Endodermal cell (in vitro differentiated cells): ENCODE data around the gene JAKMIP2. TPM values are rescaled to one million over a fixed set of nuclear protein-coding genes. Genes with fewer than 3 reads are reported as not detected.
"Not testable (repeated sequence)": the region's sequence is repeated elsewhere in the genome, so short reads cannot be mapped to it uniquely, and the experiment has no call there.

Source experiments
- DNase-seq: peaks from one replicate; pipeline ENCODE4 v3.0.0-alpha.2; 2017
- H3K27ac ChIP-seq: 2 replicates; pipeline ENCODE4 v1.5.1; 2013; ENCODE audit warnings: mild to moderate bottlenecking, low read depth, low read length, moderate library complexity
- H3K27me3 ChIP-seq: 2 replicates; pipeline ENCODE4 v1.6.1; 2013; ENCODE audit warnings: mild to moderate bottlenecking, low read length, moderate library complexity; ENCODE audit not compliant: insufficient read depth, control insufficient read depth, poor library complexity, severe bottlenecking
- H3K36me3 ChIP-seq: 2 replicates; pipeline ENCODE4 v1.7.0; 2013; ENCODE audit warnings: mild to moderate bottlenecking, low read length, moderate library complexity; ENCODE audit not compliant: control insufficient read depth, insufficient read depth
- H3K4me1 ChIP-seq: one replicate; pipeline ENCODE4 v1.7.0; 2013; ENCODE audit warnings: low read length; ENCODE audit not compliant: control insufficient read depth, insufficient read depth
- H3K4me3 ChIP-seq: 2 replicates; pipeline ENCODE4 v1.5.1; 2013; ENCODE audit warnings: mild to moderate bottlenecking, low read length, moderate library complexity
- H3K9ac ChIP-seq: 2 replicates; pipeline ENCODE4 v1.6.1; 2013; ENCODE audit warnings: mild to moderate bottlenecking, low read length, moderate library complexity; ENCODE audit not compliant: poor library complexity, severe bottlenecking; ENCODE audit errors: extremely low read depth
- H3K9me3 ChIP-seq: 2 replicates; pipeline ENCODE4 v1.6.1; 2013; ENCODE audit warnings: mild to moderate bottlenecking, low read length, moderate library complexity; ENCODE audit not compliant: control insufficient read depth
- H3K27ac Mint-ChIP-seq: 2 replicates; pipeline ENCODE4 v1.8.0; 2020; ENCODE audit warnings: mixed read lengths
- H3K27me3 Mint-ChIP-seq: 2 replicates; pipeline ENCODE4 v1.8.0; 2021; ENCODE audit warnings: mild to moderate bottlenecking, mixed read lengths; ENCODE audit not compliant: insufficient read depth
- H3K36me3 Mint-ChIP-seq: 2 replicates; pipeline ENCODE4 v1.8.0; 2020; ENCODE audit warnings: low read depth, mixed read lengths
- H3K4me1 Mint-ChIP-seq: 2 replicates; pipeline ENCODE4 v1.8.0; 2020; ENCODE audit warnings: mixed read lengths
- H3K4me3 Mint-ChIP-seq: 2 replicates; pipeline ENCODE4 v1.8.0; 2020; ENCODE audit warnings: mild to moderate bottlenecking, moderate library complexity, mixed read lengths
- H3K9me3 Mint-ChIP-seq: 2 replicates; pipeline ENCODE4 v1.8.0; 2020; ENCODE audit warnings: mild to moderate bottlenecking, mixed read lengths
- CTCF ChIP-seq: fragments of 200-600 bp; sonication (generic); conservative IDR thresholded peaks from 2 replicates; pipeline ENCODE4 v1.5.0; 2021; ENCODE audit warnings: antibody characterized with exemption, mild to moderate bottlenecking
- WGBS, 2 experiments: methylation state at CpG; one replicate each; pipeline versions ENCODE4 v1.1.5 to v1.1.7; 2013; ENCODE audit warnings: missing lambda C conversion rate in 2 of 2, mixed read lengths in 1 of 2; ENCODE audit not compliant: insufficient coverage in 1 of 2, insufficient read length in 1 of 2; 5-methylcytosine and 5-hydroxymethylcytosine counted together
- total RNA-seq, 2 donors: library from RNA; stranded (reverse); fragmentation: NEBNext Ultra II Directional in 1 of 2; extraction: Animal tissue kit (Norgen Biotek cat#: 25700) in 1 of 2; gene quantifications; 2 replicates in 1 of 2; 3 replicates in 1 of 2; pipeline ENCODE4 v1.2.1, GENCODE V29; 2021

The JAKMIP2 gene
- total RNA-seq, 2 donors from 2014 or later: 6.9 to 16.7 TPM

- no peaks in the 10 kb centered on the region for H3K9me3 Mint-ChIP-seq
- Histone ChIP-seq H3K9me3 (no peaks in the 10 kb centered on the region), H3K36me3 (no peaks in the 10 kb centered on the region), H3K4me3 (no peak overlapping the region), H3K27ac (no peak overlapping the region), H3K27me3 (no peaks in the 10 kb centered on the region), H3K4me1 (no peaks in the 10 kb centered on the region), H3K9ac (no peak overlapping the region)
- no peaks in the 10 kb centered on the region for H3K27me3 Mint-ChIP-seq
- DNase-seq: no peak
- peaks cover 4% of the 10 kb centered on the region for H3K36me3 Mint-ChIP-seq
- H3K4me3 Mint-ChIP-seq: no peak overlapping the region
- 99 to 100% methylated on average over 3 to 5 of the region's 5 CpGs for WGBS, 2 experiments
- H3K4me1 Mint-ChIP-seq: peaks cover 2% of the 10 kb centered on the region
- no peak for TF ChIP-seq CTCF
- no peak overlapping the region for H3K27ac Mint-ChIP-seq
Observed at GRCh38 chr5:147639321-147639720, 143.2 kb downstream of the JAKMIP2 start.

- peaks cover 3% of the 10 kb centered on the region for H3K4me1 ChIP-seq
- no peak overlapping the region for H3K27ac ChIP-seq
- no peaks in the 10 kb centered on the region for H3K36me3 ChIP-seq
- no peaks in the 10 kb centered on the region for H3K27me3 ChIP-seq
- no peak overlapping the region for H3K27ac Mint-ChIP-seq
- WGBS, 2 experiments: 95 to 100% methylated on average over 3 of the region's 3 CpGs
- H3K4me1 Mint-ChIP-seq: peaks cover 14% of the 10 kb centered on the region
- TF ChIP-seq CTCF: no peak
- no peak overlapping the region for H3K4me3 ChIP-seq
- no peak overlapping the region for H3K4me3 Mint-ChIP-seq
- no peaks in the 10 kb centered on the region for H3K9me3 Mint-ChIP-seq
- H3K27me3 Mint-ChIP-seq: peaks cover 2% of the 10 kb centered on the region
- H3K9me3 ChIP-seq: no peaks in the 10 kb centered on the region
- peaks cover 4% of the 10 kb centered on the region for H3K36me3 Mint-ChIP-seq
- no peak overlapping the region for H3K9ac ChIP-seq
- DNase-seq: no peak
Observed at GRCh38 chr5:147636729-147636984, 145.9 kb downstream of the JAKMIP2 start.

GRCh38 chr5:147635882-147636728 is 146.4 kb downstream of the JAKMIP2 start:
- Mint-ChIP-seq H3K9me3 (no peaks in the 10 kb centered on the region), H3K4me1 (peaks cover 14% of the 10 kb centered on the region), H3K4me3 (no peak overlapping the region), H3K27me3 (peaks cover 2% of the 10 kb centered on the region), H3K27ac (no peak overlapping the region), H3K36me3 (peaks cover 4% of the 10 kb centered on the region)
- no peak for TF ChIP-seq CTCF
- H3K36me3 ChIP-seq: no peaks in the 10 kb centered on the region
- no peak overlapping the region for H3K4me3 ChIP-seq
- no peak overlapping the region for H3K27ac ChIP-seq
- WGBS, 2 experiments: 94 to 100% methylated on average over 7 to 15 of the region's 15 CpGs
- H3K9me3 ChIP-seq: no peaks in the 10 kb centered on the region
- no peak for DNase-seq
- no peak overlapping the region for H3K9ac ChIP-seq
- no peaks in the 10 kb centered on the region for H3K27me3 ChIP-seq
- peaks cover 3% of the 10 kb centered on the region for H3K4me1 ChIP-seq

GRCh38 chr5:147635439-147635838 is 147.1 kb downstream of the JAKMIP2 start:
- H3K27me3 Mint-ChIP-seq, H3K27ac Mint-ChIP-seq, H3K9me3 Mint-ChIP-seq, H3K4me1 ChIP-seq, H3K4me3 ChIP-seq, DNase-seq, H3K27me3 ChIP-seq, H3K9me3 ChIP-seq, H3K4me3 Mint-ChIP-seq, H3K36me3 ChIP-seq, H3K27ac ChIP-seq, H3K9ac ChIP-seq, H3K36me3 Mint-ChIP-seq: not testable (repeated sequence)
- H3K4me1 Mint-ChIP-seq: peaks cover 14% of the 10 kb centered on the region
- 96 to 100% methylated on average over 3 to 4 of the region's 5 CpGs for WGBS, 2 experiments
